Pancreas (tissue), 10 donors: ENCODE data around the gene BICD2. TPM values are rescaled to one million over a fixed set of nuclear protein-coding genes. Genes with fewer than 3 reads are reported as not detected.

Source experiments
- ATAC-seq, 4 donors: fragments of 200-7000 bp; cut with Tn5 transposase; one replicate each; pipeline versions ENCODE4 v1.8.0 to v1.9.1; 2020; ENCODE audit warnings: mild to moderate bottlenecking in 4 of 4, moderate library complexity in 4 of 4
- DNase-seq, 6 donors: peaks; one replicate each; pipeline ENCODE4 v3.0.0-alpha.2; 2020
- FAIRE-seq: peaks from 2 replicates; lab custom pipeline; 2012; peaks lifted over from hg19 to GRCh38; lab: Jason Lieb, UNC
- H3K27ac ChIP-seq, 4 donors: fragments of 200-600 bp; sonication (generic); 1 replicate in 3 of 4; 2 replicates in 1 of 4; pipeline versions ENCODE4 v1.5.0 to v1.8.0; 2020
- H3K27me3 ChIP-seq, 4 donors: fragments of 200-600 bp; one replicate each; pipeline ENCODE4 v1.8.0; 2021
- H3K36me3 ChIP-seq, 3 donors: fragments of 200-600 bp; sonication (generic) in 1 of 3; one replicate each; pipeline versions ENCODE4 v1.5.0 to v1.8.0; 2020 to 2021
- H3K4me1 ChIP-seq, 3 donors: fragments of 200-600 bp; one replicate each; pipeline ENCODE4 v1.8.0; 2021
- H3K4me3 ChIP-seq, 4 donors: fragments of 200-600 bp; sonication (generic) in 2 of 4; one replicate each; pipeline versions ENCODE4 v1.5.0 to v1.8.0; 2020 to 2021
- H3K9me3 ChIP-seq, 4 donors: fragments of 200-600 bp; one replicate each; pipeline ENCODE4 v1.8.0; 2021
- WGBS, 2 donors: extraction: QIAGEN DNeasy Blood & Tissue Kit; methylation state at CpG; one replicate each; pipeline ENCODE4 v1.1.7; 2013; 5-methylcytosine and 5-hydroxymethylcytosine counted together
- intact Hi-C, 3 donors: fragments of 100-400 bp; cut with DNase I; formaldehyde crosslinking; loops; one replicate each; pipeline versions ENCODE4 v1.11.1 to v1.14.2; 2022
- polyA plus RNA-seq, 2 donors: library from polyadenylated mRNA; stranded (reverse); fragments of 200-250 nt; gene quantifications; one replicate each; pipeline ENCODE4 v1.2.3, GENCODE V29; 2013
- total RNA-seq, 6 donors: library from RNA; stranded (reverse); fragmentation: NEBNext Ultra II Directional in 4 of 6; extraction: Animal tissue kit (Norgen Biotek cat#: 25700) in 4 of 6; gene quantifications; one replicate each; pipeline versions ENCODE4 v1.2.1 to v1.2.4, GENCODE V29; 2021 to 2023
- TF ChIP-seq, protein P1 (sequence below), 4 donors: fragments of 200-600 bp; sonication (generic) in 3 of 4; IDR thresholded peaks; one replicate each; pipeline versions ENCODE4 v1.5.0 to v1.8.0; 2021; ENCODE audit warnings: antibody characterized with exemption in 4 of 4
- donor health status: healthy with polysubstance abuse.
- donor health status: DM: no; HTN: no; CAD: no; lungs with moderate emphysema.
- donor health status: DM: no; HTN: no; CAD: no.
- donor health status: control.
- donor health status: control.
- donor health status: Bipolar disorder and iron deficiency.
- donor health status: DM: yes; HTN: yes; CAD: no.
- donor health status: DM: no; HTN: no; CAD: no.
- donor health status: DM: no; HTN: no; CAD: no.
- donor health status: DM: yes; HTN: yes; CAD: no.

Gene BICD2
- total and polyA plus RNA-seq, 8 donors, result 4.9 to 13.2 (median 6.2) TPM

DNA sequence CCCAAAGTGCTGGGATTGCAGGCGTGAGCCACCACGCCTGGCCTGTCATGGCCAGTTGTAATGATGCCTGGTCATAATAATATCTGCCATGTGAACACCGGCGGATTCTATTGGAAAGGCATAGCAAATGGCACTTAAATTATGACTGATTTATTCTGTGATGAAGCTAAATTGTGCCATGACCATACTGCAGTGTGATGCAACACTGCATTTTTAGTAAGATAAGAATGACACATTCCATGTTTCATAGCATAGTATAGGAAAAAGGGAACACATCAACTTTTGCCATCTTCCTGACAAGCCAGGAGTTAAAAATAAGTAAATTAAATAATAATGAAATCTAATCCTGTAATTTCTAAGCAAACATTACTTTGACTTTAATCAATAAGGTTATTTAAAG lies 30.4 kb upstream of the BICD2 start:
- ATAC-seq (no peak), FAIRE-seq (no peak), DNase-seq (no peak)
- no peak overlapping the region for H3K27ac ChIP-seq
- TF ChIP-seq, protein P1, sequence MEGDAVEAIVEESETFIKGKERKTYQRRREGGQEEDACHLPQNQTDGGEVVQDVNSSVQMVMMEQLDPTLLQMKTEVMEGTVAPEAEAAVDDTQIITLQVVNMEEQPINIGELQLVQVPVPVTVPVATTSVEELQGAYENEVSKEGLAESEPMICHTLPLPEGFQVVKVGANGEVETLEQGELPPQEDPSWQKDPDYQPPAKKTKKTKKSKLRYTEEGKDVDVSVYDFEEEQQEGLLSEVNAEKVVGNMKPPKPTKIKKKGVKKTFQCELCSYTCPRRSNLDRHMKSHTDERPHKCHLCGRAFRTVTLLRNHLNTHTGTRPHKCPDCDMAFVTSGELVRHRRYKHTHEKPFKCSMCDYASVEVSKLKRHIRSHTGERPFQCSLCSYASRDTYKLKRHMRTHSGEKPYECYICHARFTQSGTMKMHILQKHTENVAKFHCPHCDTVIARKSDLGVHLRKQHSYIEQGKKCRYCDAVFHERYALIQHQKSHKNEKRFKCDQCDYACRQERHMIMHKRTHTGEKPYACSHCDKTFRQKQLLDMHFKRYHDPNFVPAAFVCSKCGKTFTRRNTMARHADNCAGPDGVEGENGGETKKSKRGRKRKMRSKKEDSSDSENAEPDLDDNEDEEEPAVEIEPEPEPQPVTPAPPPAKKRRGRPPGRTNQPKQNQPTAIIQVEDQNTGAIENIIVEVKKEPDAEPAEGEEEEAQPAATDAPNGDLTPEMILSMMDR (IDR thresholded peaks at IDR 0.05), result no peak
- H3K36me3 ChIP-seq, result no peaks in the 10 kb centered on the region
- WGBS, 2 donors, result 33 to 34% methylated on average over 4 of the region's 4 CpGs
- H3K27me3 ChIP-seq, result peaks cover 0 to 30% (median 0%) of the 10 kb centered on the region in 4 donors
- intact Hi-C loops, result loop anchor here in 2 of 3 donors (5.0 kb wide), 1 partner anchor 78 kb away; no protein-coding TSS in a partner anchor
- H3K4me3 ChIP-seq, result no peak overlapping the region
- H3K9me3 ChIP-seq, result no peaks in the 10 kb centered on the region
- peaks cover 0 to 9% (median 0%) of the 10 kb centered on the region in 3 donors for H3K4me1 ChIP-seq

DNA sequence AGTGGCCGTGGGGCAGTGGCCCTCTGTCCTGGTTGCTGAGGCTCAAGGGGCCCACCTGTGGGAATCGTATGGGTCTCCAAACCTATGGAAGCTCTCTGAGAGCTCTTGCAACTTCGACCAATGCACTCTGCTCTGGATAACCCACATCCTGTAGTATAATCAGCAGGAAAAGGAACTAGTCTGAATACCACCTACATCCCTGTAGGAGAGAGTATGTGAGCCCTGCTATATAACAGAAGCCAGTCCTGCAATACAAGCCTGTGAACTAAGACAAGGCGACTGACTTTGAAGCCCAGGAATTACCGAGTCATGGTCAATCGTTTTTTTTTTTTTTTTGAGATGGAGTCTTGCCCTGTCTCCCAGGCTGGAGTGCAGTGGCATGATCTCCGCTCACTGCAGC lies 29.8 kb upstream of the BICD2 start:
- Histone ChIP-seq H3K4me3 (no peak overlapping the region), H3K27me3 (peaks cover 0 to 28% (median 0%) of the 10 kb centered on the region in 4 donors), H3K9me3 (no peaks in the 10 kb centered on the region), H3K27ac (no peak overlapping the region), H3K36me3 (no peaks in the 10 kb centered on the region), H3K4me1 (peaks cover 0 to 9% (median 0%) of the 10 kb centered on the region in 3 donors)
- TF ChIP-seq, protein P1 (IDR thresholded peaks at IDR 0.05), result no peak
- no peak for DNase-seq
- no peak for FAIRE-seq
- no peak for ATAC-seq
- 59 to 68% methylated on average over 7 of the region's 7 CpGs for WGBS, 2 donors
- intact Hi-C loops, result loop anchor here in 2 of 3 donors (5.0 kb wide), 1 partner anchor 77 kb away; no protein-coding TSS in a partner anchor

- no peak for FAIRE-seq
- DNase-seq, result peak; percentile 57 to 87 (median 75)
- no peaks in the 10 kb centered on the region for H3K27me3 ChIP-seq
- no peaks in the 10 kb centered on the region for H3K9me3 ChIP-seq
- TF ChIP-seq, protein P1 (IDR thresholded peaks at IDR 0.05), result peak; percentile 53 to 76 (median 65)
- 32 to 33% methylated on average over 13 of the region's 13 CpGs for WGBS, 2 donors
- intact Hi-C loops, result loop anchor here in 2 of 3 donors (5.0 kb wide), 1 partner anchor 74 kb away; no protein-coding TSS in a partner anchor
- ATAC-seq, result peak; percentile 91 to 99 (median 98)
- no peak overlapping the region for H3K4me3 ChIP-seq
- H3K27ac ChIP-seq, result no peak overlapping the region
- H3K36me3 ChIP-seq, result no peaks in the 10 kb centered on the region
- H3K4me1 ChIP-seq, result peaks cover 0 to 8% (median 0%) of the 10 kb centered on the region in 3 donors
Measured at GRCh38 chr9:92790542-92791527, 26.2 kb upstream of the BICD2 start.

GRCh38 chr9:92786298-92786697 lies 21.7 kb upstream of the BICD2 start:
- no peaks in the 10 kb centered on the region for H3K27me3 ChIP-seq
- ATAC-seq (no peak), FAIRE-seq (no peak)

More at GRCh38 chr9:92786298-92786697, 21.7 kb upstream of the BICD2 start:
- DNase-seq, result no peak
- 70 to 72% methylated on average over 1 of the region's 1 CpG for WGBS, 2 donors
- Histone ChIP-seq H3K36me3 (no peaks in the 10 kb centered on the region), H3K27ac (no peak overlapping the region), H3K4me1 (no peaks in the 10 kb centered on the region), H3K9me3 (no peaks in the 10 kb centered on the region), H3K4me3 (no peak overlapping the region)
- intact Hi-C loops, result no loop called here
- TF ChIP-seq, protein P1 (IDR thresholded peaks at IDR 0.05), result no peak
